Superior temporal gyrus (tissue), 1 donor: Measurements from ENCODE around the gene ATAD3A.
"Not testable (repeated sequence)": the region's sequence is repeated elsewhere in the genome, so short reads cannot be mapped to it uniquely, and the experiment has no call there.

Experiments
- DNase-seq: peaks from one replicate; pipeline ENCODE4 v3.0.0-alpha.2; 2016; ENCODE audit errors: extremely low spot score

ATAD3A gene

DNA sequence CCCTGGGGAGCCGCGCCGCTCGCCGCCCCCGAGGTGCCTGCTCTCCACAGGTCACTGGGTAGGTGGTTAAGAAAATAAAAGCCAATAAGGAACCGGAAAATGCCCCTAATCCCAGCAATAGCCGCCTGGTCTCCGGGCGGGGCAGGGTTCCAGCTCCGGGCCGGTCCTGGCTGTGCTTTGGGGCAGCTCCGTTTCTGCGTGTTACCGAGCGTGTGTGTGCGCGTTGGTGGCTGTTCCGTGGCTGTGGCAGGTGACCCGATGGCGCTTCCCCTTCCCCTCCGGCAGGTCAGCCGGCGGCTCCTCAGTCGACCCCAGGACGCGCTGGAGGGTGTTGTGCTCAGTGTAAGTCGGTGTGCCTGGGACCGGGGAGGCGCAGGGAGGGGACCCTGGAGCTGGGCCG is 11.3 kb downstream of the ATAD3A start:
- DNase-seq, result not testable (repeated sequence)

DNA sequence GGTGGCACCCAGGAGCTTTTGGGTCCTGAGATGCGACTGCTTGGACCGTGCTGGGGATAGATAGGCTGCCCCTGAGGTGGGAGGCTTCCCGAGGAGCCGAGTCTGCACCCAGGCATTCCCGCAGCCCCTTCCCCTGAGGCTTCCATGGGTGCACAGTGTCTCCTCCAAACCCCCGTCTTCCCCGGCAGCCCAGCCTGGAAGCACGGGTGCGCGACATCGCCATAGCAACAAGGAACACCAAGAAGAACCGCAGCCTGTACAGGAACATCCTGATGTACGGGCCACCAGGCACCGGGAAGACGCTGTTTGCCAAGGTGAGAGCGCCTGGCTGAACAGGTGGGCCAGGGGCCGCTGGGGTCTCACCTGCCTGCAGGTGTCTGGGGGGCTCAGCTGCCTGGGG is 11.7 kb downstream of the ATAD3A start:
- DNase-seq, result not testable (repeated sequence)

DNA sequence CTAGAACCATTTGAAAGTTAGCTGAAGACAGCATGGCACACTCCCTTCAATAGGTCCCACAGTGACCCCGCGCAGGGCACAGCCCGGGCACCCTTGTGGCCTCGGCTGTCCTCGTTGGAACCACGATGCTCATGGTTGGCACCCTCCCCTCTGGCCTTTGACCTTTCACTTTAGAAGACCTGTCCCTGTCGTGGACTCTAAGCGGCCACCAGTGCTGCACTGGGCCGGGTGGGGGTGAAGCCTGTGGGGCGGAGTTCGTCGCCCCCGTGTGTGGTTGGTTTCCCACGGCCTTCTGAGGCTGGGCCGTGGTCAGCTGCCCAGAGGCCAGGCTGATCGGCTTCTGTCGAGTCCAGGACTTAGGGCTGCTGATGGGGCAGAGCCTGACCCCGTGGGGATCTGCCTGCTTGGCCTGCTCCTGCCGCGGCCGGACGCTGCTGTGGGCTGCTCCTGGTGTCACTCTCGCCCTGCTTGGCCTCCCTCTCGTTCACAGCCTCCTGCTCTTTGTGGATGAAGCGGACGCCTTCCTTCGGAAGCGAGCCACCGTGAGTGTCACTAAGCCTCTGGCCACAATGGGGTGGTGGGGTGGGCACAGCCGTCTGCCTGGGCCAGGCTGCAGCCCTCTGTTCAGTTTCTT is 12.9 kb downstream of the ATAD3A start:
- not testable (repeated sequence) for DNase-seq

DNA sequence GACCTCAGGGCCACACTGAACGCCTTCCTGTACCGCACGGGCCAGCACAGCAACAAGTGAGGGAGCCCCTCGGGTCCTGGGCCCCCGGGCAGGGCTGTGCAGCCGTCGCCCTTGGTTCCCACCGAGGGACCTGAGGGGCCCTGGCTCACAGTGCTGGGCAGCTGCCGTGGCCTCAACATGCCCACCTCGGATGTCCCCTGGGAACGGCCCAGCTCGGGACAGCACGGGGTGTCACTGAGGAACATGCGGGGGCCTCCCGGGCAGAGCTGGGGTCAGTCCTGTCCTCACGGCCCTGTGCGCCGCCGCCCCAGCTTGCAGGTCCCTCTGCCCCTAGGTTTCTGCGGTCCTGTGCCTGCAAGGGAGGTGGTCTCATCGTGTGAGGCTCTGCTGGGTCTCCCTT is 14.5 kb downstream of the ATAD3A start:
- DNase-seq, result not testable (repeated sequence)

DNA sequence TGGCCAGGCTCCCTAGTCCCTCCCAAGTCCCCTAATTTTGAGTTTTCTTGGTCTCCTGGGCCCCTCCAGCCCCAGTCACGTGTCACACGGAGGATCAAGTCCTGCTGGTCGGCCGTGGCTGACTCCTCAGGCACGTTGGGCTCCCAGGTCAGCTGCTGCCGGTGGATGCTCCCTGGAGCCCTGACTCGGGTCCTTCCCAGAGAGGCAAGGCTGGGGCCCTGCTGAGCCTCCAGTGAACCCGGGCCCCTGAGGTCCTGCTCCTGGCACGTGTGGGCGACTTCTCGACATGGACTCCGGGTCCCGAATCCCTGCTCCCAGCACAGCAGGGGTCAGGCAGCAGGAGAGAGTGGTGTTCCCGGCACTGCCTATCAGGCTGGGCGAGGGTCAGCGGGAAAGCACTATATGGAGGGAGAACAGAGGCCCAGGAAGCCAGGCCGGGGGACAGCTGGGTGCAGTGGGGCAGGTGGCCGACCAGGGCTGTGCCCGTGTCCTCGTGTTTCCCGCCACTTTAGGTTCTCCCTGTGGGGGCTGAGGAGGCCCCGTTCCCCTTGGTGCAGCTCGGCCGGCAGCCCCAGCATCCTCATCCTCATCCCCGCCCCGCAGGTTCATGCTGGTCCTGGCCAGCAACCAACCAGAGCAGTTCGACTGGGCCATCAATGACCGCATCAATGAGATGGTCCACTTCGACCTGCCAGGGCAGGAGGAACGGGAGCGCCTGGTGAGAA is 15.3 kb downstream of the ATAD3A start:
- DNase-seq, result no peak

DNA sequence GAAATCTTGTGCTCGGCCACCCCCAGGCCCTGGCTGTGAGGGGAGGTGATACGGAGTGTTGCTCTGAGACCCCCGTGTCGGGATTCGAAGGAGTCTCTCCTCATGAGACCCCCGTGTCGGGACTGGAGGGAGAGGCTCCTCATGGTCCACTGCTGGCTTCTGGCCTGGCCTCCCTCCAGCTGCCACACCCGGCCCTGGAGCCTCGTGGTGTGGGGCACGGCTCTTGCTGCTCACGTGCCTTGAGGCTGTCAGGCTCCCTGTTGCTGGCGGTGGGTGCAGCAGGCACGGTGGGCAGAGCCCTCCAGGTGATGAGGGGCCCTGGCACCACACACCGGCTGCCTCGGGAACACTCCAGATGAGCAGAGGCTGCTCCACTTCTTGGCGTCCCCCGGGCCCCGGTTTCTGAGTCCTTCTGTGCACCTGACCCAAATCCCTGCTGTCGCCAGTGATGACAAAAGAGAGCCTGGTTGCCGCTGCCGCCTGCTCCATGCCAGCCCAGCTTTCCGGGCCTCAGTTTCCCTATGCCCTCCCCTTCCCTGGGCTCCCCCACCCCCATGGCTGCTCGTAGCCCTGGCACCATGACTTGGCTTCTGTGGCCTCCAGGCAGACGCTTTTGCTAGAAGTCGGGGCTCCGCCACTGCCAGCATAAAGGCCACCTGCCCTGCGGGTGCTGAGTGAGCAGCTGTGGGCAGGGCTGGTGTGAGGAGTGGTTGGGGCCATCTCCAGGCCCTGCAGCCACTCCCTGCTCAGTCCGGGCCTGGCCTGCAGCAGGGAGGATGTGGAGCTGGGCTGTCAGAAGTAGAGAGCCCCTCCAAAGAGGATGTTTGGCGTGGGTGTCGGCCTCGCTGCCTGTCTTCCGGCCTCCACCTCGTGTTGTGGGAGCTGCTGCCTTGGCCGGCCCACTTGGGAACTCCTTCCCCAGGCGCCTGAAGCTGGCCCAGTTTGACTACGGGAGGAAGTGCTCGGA is 16.6 kb downstream of the ATAD3A start:
- DNase-seq, result no peak

DNA sequence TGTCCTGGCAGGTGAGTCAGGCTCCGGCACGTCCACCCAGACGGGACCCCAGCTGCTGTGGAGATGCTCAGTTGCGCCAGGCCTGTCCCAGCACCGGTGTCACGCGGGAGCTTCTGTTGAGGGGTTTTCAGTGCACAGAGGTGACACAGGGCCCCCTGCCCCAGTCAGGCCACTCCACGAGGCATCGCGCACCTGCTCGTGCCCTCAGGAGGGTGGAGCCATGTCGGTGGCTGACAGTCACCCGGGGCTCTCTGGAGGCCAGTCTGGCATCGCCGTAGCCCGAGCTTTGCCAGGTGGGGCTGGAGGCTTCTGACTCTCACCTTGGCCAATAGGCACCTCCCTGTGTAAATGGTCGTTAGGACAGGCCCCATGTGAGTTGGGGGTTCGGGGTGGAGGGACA is 17.4 kb downstream of the ATAD3A start:
- DNase-seq, result no peak

DNA sequence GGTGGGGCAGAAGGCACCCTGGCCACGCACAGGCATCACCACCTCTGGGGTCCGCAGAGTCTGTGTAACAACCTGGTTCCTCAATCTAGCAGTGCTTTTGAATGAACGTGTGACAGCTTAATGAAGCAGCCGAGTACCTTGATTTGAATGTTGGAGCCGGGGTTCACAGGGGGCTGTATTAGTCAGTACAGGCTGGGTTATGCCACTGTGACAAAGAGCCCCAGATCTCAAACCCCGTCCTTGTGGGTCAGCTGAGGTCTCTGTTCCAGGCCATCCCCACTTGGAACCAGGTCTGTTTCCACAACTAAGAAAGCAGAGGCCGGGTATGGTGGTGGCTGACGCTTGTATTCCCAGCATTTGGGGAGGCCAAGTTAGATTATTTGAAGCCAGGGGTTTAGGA is 18.0 kb downstream of the ATAD3A start:
- DNase-seq, result no peak

DNA sequence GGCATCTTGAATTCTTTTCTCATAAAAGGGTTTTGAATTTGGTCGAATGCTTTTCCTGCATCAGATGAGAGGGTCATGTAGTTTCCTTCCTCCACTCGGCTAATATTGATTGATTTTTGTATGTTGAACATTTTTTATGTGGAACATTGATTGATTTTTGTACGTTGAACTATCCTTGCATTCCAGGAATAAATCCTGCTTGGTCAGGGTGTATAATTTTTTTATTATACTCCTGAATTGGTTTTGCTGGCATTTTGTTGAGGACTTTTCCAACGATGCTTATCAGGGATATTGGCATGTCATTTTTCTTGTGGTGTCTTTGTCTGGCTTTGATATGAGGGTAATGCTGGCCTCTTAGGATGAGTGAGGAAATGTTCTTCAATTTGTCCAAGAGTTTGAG is 20.0 kb downstream of the ATAD3A start:
- DNase-seq, result no peak

DNA sequence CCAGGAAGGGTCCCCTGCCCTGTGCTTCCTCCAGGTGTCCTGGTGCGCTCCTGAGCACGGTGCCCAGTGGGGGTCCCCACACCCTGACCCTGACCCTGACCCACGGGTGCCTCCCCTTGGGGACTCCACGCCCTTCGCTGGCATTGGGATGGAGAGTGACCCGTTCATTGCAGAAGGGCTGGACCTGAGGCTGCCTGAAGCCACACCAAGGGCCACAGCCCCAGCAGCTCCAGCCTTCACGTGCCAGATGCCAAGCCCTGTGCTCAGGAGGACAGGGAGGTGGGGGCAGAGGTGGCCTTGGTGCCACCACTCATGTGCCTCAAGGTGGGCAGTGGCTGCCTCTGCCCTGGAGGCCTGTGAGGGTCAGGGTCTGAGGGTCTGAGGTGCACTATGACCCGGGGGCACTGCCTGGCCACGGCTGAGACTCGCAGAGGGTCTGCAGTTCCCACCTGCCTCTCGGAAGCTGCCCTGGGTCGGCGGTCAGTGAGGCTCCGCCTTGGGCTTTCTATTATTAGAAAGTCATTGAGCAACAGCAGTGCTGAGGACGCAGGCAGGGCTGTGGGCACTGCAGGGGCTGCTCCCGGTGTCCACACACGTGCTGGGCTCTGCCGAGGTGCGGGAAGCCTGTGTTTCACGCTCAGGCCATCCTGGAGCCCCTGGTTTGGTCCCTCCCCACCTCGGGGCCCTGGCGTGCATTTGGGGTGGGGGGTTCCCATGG is 21.4 kb downstream of the ATAD3A start:
- DNase-seq, result not testable (repeated sequence)

DNA sequence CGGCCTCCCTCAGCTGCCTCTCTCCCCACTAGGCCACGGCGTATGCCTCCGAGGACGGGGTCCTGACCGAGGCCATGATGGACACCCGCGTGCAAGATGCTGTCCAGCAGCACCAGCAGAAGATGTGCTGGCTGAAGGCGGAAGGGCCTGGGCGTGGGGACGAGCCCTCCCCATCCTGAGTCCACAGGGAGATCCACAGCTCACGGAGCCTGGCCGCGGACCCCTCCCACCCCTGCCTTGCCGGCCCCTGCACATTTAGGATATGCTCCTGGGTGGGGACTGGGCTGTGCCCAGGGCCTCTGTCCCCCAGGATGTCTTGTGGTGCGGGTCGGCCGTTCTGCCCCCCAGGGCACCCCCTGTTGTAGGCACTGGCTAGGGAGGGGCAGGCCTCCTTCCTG is 21.9 kb downstream of the ATAD3A start:
- not testable (repeated sequence) for DNase-seq

DNA sequence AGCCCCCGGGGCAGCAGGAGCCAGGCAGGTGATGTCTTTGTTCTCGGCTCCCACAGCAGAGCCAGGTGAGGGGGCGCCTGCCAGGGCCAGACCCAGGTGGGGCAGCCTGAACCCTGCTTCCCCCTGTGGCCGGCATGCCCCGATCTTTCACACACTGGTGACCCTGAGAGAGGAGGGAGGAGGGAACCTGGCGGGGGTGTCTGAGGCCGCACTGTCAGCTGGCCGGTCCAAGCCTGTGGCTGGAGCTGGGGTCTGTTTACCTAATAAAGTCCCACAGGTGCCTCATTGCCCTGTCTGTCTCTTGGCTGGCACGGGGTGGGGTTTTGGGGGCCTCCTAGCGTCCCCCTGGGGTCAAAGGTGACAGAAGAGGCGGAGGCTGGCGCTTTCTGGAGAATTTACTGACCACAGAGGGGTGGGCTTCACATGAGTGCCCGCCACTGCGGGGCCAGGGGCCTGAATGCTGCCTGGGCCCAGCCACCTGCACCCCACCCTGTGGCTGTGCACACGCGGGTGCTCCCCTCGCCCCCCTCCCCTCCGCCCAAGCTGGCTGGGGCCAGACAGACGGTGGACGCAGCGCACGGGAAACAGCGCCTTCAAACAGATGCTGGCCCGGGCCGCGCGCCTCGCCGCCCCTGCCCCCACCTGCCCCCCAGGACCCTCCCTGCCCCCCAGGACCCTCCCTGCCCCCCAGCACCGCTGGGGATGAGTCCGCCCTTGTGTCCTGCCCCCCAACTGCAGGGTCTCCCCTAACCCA is 22.6 kb downstream of the ATAD3A start:
- no peak for DNase-seq

DNA sequence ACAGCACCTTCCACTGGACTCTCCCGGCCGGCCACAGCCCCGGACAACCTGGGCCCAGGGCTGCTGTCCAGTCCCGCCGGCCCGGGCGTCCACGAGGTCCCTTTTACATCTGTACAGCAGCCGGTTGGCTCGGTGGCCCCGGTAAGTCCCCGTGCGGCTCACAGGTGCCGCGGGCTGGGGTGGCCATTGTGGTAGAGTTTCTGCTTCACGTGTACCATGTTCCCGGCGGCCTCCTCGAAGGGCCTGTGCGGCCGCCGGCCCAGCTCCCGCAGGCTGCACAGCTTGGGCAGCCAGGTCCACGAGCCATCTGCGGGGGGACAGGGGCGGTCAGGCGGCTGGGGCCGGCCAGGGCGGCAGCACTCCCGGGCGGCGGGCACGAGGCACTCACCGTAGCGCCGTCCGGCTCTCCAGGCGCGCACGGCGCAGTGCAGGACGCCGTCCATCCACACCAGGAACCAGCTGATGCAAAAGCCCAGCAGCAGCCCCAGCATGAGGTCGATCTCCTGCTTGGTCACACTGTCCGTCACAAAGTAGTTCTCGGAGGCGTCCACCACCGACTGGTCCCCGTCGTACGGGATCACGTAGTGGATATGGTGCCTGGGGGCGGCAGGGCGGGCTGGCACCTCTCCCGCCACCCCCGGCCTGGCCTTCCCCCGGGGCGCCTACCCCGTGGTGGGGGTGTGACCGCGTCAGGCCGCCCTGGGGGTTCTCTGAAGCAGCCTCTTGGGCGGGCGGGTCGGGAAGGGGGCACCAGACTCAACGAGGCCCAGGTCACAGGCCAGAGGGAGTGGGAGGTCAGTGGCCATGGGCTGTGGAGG is 23.4 kb downstream of the ATAD3A start:
- DNase-seq, result no peak

DNA sequence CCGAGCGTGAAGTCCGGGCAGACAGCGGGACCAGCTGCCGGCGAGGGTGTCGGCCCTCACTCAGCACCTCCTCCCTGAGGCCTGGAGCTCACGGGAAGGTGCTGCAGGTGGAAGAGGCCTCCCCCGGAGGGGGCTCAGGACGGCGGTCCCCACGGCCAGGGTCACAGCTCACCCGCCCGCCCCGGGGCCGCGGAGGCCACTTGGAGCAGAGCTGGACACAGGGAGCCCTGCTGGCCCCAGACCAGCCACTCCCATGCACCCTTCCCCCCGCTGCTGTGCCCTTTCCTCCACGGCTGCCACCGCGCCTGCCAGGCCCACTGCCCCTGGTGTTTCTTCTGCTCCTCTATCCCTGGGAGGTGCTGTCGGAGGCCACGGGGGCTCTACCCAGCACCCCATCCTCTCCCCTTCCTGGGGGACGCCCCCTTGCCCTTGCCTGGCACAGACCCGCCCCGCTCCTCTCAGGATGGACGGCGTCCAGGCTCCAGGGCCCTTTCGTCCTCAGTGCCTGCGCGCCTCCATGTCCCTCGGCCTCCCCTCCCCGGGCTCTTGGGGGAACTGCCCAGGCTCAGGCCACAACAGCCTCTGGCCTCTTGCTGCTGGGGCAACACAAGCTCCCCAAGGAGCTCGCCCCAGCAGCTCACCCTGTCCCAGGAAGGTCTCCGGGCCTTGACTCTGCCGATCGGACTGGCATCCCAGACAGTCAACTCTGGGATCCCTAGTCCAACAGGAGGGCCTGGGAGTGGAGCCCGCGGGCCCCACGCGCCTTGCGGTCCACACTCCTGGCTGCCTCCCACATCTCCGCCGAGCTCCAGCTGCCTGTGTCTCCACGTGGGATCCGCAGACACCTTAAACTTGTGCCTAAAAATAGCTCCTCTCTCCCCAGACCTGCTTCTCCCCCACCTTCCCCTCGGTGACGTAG is 24.3 kb downstream of the ATAD3A start:
- DNase-seq, result no peak

DNA sequence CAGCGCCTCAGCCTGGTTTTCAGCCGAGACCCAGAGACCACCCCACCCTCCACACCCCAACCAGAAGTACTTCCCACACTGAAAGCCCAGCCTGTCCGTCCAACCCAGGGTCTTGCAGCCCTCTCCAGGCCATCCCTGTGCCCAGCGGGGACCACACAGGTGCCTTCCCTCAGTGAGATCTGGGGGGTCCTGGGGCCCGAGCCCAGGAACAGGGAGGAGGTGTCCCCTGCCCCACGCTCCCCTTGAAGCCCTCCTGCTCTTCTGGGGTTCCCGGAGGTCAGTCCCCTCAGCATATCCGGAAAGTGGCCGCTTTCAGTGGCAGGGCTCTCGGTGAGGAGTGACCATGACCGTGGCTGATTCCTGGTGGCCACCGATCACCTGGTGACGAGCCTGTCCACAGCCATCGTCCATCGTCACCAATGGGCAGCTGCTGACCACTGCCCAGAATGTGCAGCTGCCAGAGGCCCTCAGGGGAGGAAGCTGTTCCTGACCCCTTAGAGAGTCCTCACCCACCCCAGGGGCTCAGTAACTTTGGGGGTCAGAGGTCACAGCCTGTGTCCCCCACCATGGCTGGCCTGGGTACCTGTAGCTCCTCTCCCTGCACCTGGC is 25.1 kb downstream of the ATAD3A start:
- no peak for DNase-seq

DNA sequence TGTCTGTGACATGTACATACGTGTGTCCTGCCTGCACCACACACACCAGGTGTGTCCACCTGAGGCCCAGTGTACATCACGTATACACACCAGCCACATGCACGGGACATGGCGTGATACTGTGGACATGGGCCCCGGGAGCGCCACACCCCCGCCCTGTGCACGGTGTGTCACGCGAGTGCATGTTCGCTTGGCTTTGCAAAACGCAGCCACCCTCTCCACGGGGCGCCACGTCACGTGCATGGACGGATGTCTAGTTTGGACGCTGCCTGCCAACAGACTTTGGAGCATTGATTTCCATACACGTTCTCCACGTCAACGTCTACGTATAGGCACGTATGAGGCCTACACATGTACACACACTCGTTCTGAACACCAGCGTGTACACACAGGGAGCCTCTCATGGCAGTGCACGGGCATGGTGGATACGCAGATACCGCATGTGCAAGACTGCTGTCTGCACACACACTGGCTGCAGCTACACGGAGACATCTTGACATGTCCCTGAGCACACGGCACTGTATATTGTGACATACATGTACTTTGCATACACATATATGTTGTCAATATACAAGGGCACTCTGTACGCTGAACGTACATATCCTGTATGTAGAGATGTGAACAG is 25.8 kb downstream of the ATAD3A start:
- DNase-seq, result peak; percentile 13

DNA sequence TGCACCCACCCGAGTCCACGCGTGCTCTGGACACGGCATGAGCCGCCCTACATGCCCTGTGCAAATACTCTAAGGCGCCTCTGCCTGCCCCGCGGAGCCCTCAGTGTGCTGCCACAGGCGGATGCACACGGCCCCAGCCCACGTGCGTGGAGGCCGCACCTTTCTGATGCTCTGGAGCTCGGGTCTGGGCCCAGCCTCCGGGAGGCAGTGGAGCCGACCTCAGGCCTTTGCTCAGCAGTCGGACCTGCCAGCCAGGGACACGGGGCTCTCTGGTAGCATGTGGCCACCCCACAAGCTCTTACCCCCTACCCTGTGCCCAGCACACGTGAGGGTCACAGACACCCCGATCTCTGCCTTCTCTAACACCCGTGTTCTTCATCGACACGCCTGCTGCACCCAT is 26.4 kb downstream of the ATAD3A start:
- no peak for DNase-seq

DNA sequence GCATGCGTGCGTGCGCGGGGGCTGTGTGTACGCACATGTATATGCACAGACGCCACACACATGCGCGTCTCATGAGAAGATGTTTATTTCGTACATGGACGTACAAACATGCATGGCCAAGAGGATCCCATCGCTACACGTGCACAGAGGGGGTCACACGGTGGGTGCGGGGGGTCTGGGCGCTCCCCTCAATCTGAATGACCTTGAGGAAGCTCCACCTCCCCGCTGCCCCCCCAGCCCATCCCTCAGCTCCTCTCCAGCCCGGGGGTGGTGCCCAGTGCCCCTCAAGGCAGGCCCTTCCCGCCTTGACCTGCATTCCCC is 27.0 kb downstream of the ATAD3A start:
- DNase-seq, result no peak
